Naive thymus-derived CD8-positive, alpha-beta T cell (primary cell): ENCODE measurements around the gene PLA2G15. TPM values are rescaled to one million over a fixed set of nuclear protein-coding genes. Genes with fewer than 3 reads are reported as not detected.
A peak's percentile ranks its signal among the peaks of the same experiment; 100 is the strongest.
"Not testable (repeated sequence)": the region's sequence is repeated elsewhere in the genome, so short reads cannot be mapped to it uniquely, and the experiment has no call there.

Experiments
- ATAC-seq, 2 donors: fragments of 150-1000 bp; cut with Tn5 transposase in 1 of 2; sonication (Bioruptor Pico), chemical (Tn5 transposase) in 1 of 2; 1 replicate in 1 of 2; 2 replicates in 1 of 2; pipeline ENCODE4 v1.10.0; 2021; ENCODE audit warnings: mild to moderate bottlenecking in 2 of 2, moderate library complexity in 2 of 2
- POLR2A ChIA-PET: fragments of 350-600 bp; sonication (Branson Sonifier 250); formaldehyde crosslinking; loops from one replicate; lab custom pipeline; 2021; ENCODE audit warnings: antibody characterized with exemption; lab: Charles Lee
- DNase-seq, 10 donors: peaks; one replicate each; pipeline versions ENCODE4 v3.0.0 to v3.0.0-alpha.2; 2020 to 2022
- H3K27ac Mint-ChIP-seq, 10 donors: one replicate each; pipeline ENCODE4 v1.8.0; 2020 to 2022; ENCODE audit warnings: mild to moderate bottlenecking in 10 of 10, mixed read lengths in 10 of 10, moderate library complexity in 4 of 10, inconsistent platforms in 1 of 10
- H3K27me3 Mint-ChIP-seq, 5 donors: one replicate each; pipeline ENCODE4 v1.8.0; 2021 to 2022; ENCODE audit warnings: mixed read lengths in 5 of 5
- H3K36me3 Mint-ChIP-seq, 3 donors: one replicate each; pipeline ENCODE4 v1.8.0; 2020 to 2022; ENCODE audit warnings: mixed read lengths in 3 of 3, mild to moderate bottlenecking in 2 of 3, inconsistent platforms in 1 of 3
- H3K4me1 Mint-ChIP-seq, 4 donors: one replicate each; pipeline ENCODE4 v1.8.0; 2021 to 2022; ENCODE audit warnings: mixed read lengths in 4 of 4
- H3K4me3 Mint-ChIP-seq, 10 donors: one replicate each; pipeline ENCODE4 v1.8.0; 2020 to 2022; ENCODE audit warnings: mild to moderate bottlenecking in 10 of 10, mixed read lengths in 10 of 10, moderate library complexity in 6 of 10, inconsistent platforms in 1 of 10
- H3K9me3 Mint-ChIP-seq, 9 donors: one replicate each; pipeline ENCODE4 v1.8.0; 2020 to 2022; ENCODE audit warnings: mixed read lengths in 9 of 9, mild to moderate bottlenecking in 3 of 9, inconsistent platforms in 1 of 9, moderate library complexity in 1 of 9
- polyA plus RNA-seq, 3 donors: library from polyadenylated mRNA; unstranded; fragments of 300-500 nt; fragmentation: Illumina TruSeq; gene quantifications; one replicate each; pipeline ENCODE4 v1.2.3, GENCODE V29; 2021
- total RNA-seq, 8 experiments: library from RNA in 2 of 8; stranded (reverse) in 2 of 8; gene quantifications; one replicate each; pipeline ENCODE4 v1.2.3 and lab custom pipeline; 2021 to 2026

Gene PLA2G15
- total and polyA plus RNA-seq, 5 experiments from 2014 or later, result 2.4 to 9.6 (median 6.3) TPM

DNA sequence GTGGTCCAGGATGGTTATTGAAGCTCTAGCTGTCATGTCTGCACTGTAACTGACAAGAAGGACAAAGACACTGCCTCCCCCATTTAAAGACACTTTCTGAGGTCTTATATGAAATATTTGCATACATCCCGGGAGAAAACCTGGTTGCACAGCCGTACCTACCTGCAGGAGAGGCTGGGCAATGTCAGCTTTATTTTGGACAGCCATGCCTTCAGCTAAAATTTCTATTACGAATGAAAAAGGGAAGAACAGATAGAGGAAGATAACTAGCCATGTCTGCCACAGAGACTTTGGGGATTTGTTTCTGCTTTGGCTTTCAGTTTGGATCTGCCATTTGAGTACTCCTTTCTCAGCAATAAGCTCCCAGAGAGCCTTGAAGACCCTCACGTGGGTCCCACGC is 38.2 kb downstream of the PLA2G15 start:
- DNase-seq (peak in 1 of 10 donors; percentile 34), ATAC-seq (no peak)
- Mint-ChIP-seq H3K36me3 (peaks cover 0 to 51% (median 15%) of the 10 kb centered on the region in 3 donors), H3K27me3 (no peaks in the 10 kb centered on the region), H3K4me3 (peak overlapping the region; percentile 74 to 90 (median 84)), H3K27ac (peak overlapping the region; percentile 86 to 98 (median 91)), H3K4me1 (peaks cover 53 to 89% (median 85%) of the 10 kb centered on the region in 4 donors), H3K9me3 (no peaks in the 10 kb centered on the region)
- POLR2A ChIA-PET, result interaction anchor here (0.5 to 40.3 kb wide), 3 partner anchors 8 to 946 kb away, joined by 5 to 1294 read pairs (median 1294); partner anchors contain the start of genes PRMT7, SLC7A6 and SLC7A6OS

- H3K9me3 Mint-ChIP-seq, result no peaks in the 10 kb centered on the region
- H3K27me3 Mint-ChIP-seq, result no peaks in the 10 kb centered on the region
- H3K4me1 Mint-ChIP-seq, result peaks cover 53 to 94% (median 87%) of the 10 kb centered on the region in 4 donors
- POLR2A ChIA-PET, result interaction anchor here (0.5 to 40.3 kb wide), 4 partner anchors 8 to 946 kb away, joined by 5 to 1294 read pairs (median 650); partner anchors contain the start of genes PRMT7, SLC7A6 and SLC7A6OS
- DNase-seq (peak in 1 of 10 donors; percentile 55), ATAC-seq (peak in 1 of 2 donors; percentile 10)
- peak overlapping the region; percentile 74 to 90 (median 84) for H3K4me3 Mint-ChIP-seq
- H3K36me3 Mint-ChIP-seq, result peaks cover 0 to 55% (median 15%) of the 10 kb centered on the region in 3 donors
- peak overlapping the region; percentile 86 to 98 (median 91) for H3K27ac Mint-ChIP-seq
Measured at GRCh38 chr16:68283801-68284598, 38.8 kb downstream of the PLA2G15 start.

- POLR2A ChIA-PET, result interaction anchor here (0.7 to 40.3 kb wide), 7 partner anchors 9 to 442 kb away, joined by 3 to 1294 read pairs (median 5); partner anchors contain the start of genes NFATC3, PLA2G15, PRMT7 and SLC7A6
- Mint-ChIP-seq H3K36me3 (peaks cover 0 to 55% (median 14%) of the 10 kb centered on the region in 3 donors), H3K9me3 (no peaks in the 10 kb centered on the region), H3K4me3 (peak overlapping the region; percentile 74 to 90 (median 84)), H3K4me1 (peaks cover 58 to 96% (median 90%) of the 10 kb centered on the region in 4 donors), H3K27me3 (no peaks in the 10 kb centered on the region), H3K27ac (peak overlapping the region; percentile 86 to 98 (median 91))
- DNase-seq (peak in 2 of 10 donors; percentile 31 to 61), ATAC-seq (peak in 1 of 2 donors; percentile 6)
Measured at GRCh38 chr16:68284847-68285246, 39.7 kb downstream of the PLA2G15 start.

GRCh38 chr16:68285683-68286082 is 40.5 kb downstream of the PLA2G15 start:
- H3K36me3 Mint-ChIP-seq, result peaks cover 0 to 58% (median 18%) of the 10 kb centered on the region in 3 donors
- ATAC-seq (no peak), DNase-seq (no peak)
- POLR2A ChIA-PET, result interaction anchor here (0.7 to 40.3 kb wide), 8 partner anchors 10 to 442 kb away, joined by 3 to 1294 read pairs (median 8); partner anchors contain the start of genes NFATC3, PRMT7, PSMB10 and SLC7A6
- H3K9me3 Mint-ChIP-seq, result no peaks in the 10 kb centered on the region
- no peaks in the 10 kb centered on the region for H3K27me3 Mint-ChIP-seq
- peaks cover 60 to 99% (median 93%) of the 10 kb centered on the region in 4 donors for H3K4me1 Mint-ChIP-seq
- H3K4me3 Mint-ChIP-seq, result peak overlapping the region; percentile 74 to 90 (median 84)
- peak overlapping the region; percentile 83 to 98 (median 91) for H3K27ac Mint-ChIP-seq

DNA sequence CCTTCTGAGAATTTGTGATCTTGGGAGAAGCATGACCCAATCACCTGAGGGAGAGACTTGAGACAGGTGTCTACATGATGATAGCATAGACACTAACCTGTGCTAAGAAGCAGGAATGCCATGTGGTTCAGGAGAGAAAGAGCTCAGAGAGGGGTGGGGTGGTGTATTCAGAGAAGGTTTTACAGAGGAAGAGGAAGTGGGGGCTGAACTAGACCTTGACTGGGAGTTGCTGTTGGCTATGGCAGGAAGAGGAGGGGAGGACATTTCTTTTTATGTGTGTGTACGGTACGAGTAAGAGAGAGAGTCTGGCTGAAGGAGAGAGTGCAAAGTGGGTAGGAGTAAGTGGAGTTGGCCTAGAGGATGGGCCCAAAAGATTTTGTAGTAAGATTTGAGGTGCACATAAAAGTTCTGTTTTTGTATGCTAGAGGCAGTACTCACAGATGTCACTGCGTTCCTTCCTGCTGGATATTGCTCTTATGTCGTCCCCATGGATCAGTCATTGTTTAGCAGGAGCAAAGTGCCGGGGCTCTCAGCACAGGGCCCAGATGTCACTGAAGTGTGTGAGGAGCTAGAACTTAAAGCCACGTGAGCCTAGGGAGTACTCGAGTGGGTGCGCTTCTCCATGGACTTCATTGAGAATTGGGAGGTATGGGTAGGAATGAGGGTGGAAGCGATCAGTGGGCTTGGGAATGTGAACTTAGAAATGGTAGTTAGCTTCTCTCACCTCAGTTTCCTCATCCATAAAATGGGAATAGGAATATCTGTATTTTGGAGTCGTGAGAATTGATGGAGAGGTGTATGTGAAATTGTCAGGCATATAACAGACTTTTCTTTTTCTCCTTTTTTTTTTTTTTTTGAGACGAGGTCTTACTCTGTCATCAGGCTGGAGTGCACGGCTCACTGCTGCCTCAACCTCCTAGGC is 41.2 kb downstream of the PLA2G15 start:
- no peaks in the 10 kb centered on the region for H3K27me3 Mint-ChIP-seq
- H3K4me1 Mint-ChIP-seq, result peaks cover 58 to 99% (median 93%) of the 10 kb centered on the region in 4 donors
- ATAC-seq (peak; percentile 43 to 65), DNase-seq (peak in 6 of 10 donors; percentile 30 to 73 (median 64))
- peaks cover 0 to 58% (median 23%) of the 10 kb centered on the region in 3 donors for H3K36me3 Mint-ChIP-seq
- POLR2A ChIA-PET, result interaction anchor here (0.6 to 40.3 kb wide), 14 partner anchors 9 to 1414 kb away, joined by 3 to 1294 read pairs (median 5); partner anchors contain the start of genes NFATC3, PLA2G15, PRMT7 and PSMB10
- peak overlapping the region; percentile 83 to 98 (median 91) for H3K27ac Mint-ChIP-seq
- H3K9me3 Mint-ChIP-seq, result no peaks in the 10 kb centered on the region
- H3K4me3 Mint-ChIP-seq, result peak overlapping the region; percentile 74 to 90 (median 84)

GRCh38 chr16:68287276-68288251 is 42.4 kb downstream of the PLA2G15 start:
- DNase-seq (peak in 6 of 10 donors; percentile 27 to 79 (median 61)), ATAC-seq (peak; percentile 43 to 65)
- H3K36me3 Mint-ChIP-seq, result peaks cover 0 to 57% (median 20%) of the 10 kb centered on the region in 3 donors
- no peaks in the 10 kb centered on the region for H3K9me3 Mint-ChIP-seq
- H3K4me1 Mint-ChIP-seq, result peaks cover 60 to 98% (median 93%) of the 10 kb centered on the region in 4 donors
- peak overlapping the region; percentile 83 to 98 (median 94) for H3K27ac Mint-ChIP-seq
- H3K4me3 Mint-ChIP-seq, result peak overlapping the region; percentile 64 to 90 (median 84)
- H3K27me3 Mint-ChIP-seq, result no peaks in the 10 kb centered on the region
- POLR2A ChIA-PET, result interaction anchor here (0.6 to 40.3 kb wide), 9 partner anchors 8 to 1416 kb away, joined by 3 to 1294 read pairs (median 3); partner anchors contain the start of genes NFATC3, PLA2G15, PRMT7 and SLC7A6

- DNase-seq (no peak), ATAC-seq (no peak)
- Mint-ChIP-seq H3K9me3 (no peaks in the 10 kb centered on the region), H3K36me3 (peaks cover 0 to 59% (median 20%) of the 10 kb centered on the region in 3 donors), H3K27me3 (no peaks in the 10 kb centered on the region), H3K4me1 (peaks cover 54 to 95% (median 91%) of the 10 kb centered on the region in 4 donors), H3K4me3 (peak overlapping the region; percentile 64 to 90 (median 84)), H3K27ac (peak overlapping the region; percentile 83 to 98 (median 94))
- POLR2A ChIA-PET, result interaction anchor here (0.6 to 40.3 kb wide), 6 partner anchors 7 to 203 kb away, joined by 3 to 1294 read pairs (median 4); partner anchors contain the start of genes NFATC3, PRMT7, SLC7A6 and SLC7A6OS
Measured at GRCh38 chr16:68288252-68288650, 43.1 kb downstream of the PLA2G15 start.

- H3K27me3 Mint-ChIP-seq, H3K9me3 Mint-ChIP-seq, DNase-seq, ATAC-seq: not testable (repeated sequence)
- Mint-ChIP-seq H3K4me3 (peak overlapping the region in 7 of 10 donors; percentile 8 to 86 (median 65)), H3K27ac (peak overlapping the region; percentile 83 to 98 (median 95)), H3K4me1 (peaks cover 53 to 94% (median 91%) of the 10 kb centered on the region in 4 donors), H3K36me3 (peaks cover 5 to 65% (median 24%) of the 10 kb centered on the region in 3 donors)
- POLR2A ChIA-PET, result interaction anchor here (0.7 to 40.3 kb wide), 4 partner anchors 7 to 204 kb away, joined by 3 to 1294 read pairs (median 649); partner anchors contain the start of genes NFATC3, PRMT7, SLC7A6 and SLC7A6OS
Measured at GRCh38 chr16:68288796-68289195, 43.6 kb downstream of the PLA2G15 start.

GRCh38 chr16:68289202-68289601 is 44.0 kb downstream of the PLA2G15 start:
- POLR2A ChIA-PET, result interaction anchor here (0.8 to 40.3 kb wide), 3 partner anchors 6 to 204 kb away, joined by 3 to 1294 read pairs (median 1294); partner anchors contain the start of genes NFATC3, PRMT7, SLC7A6 and SLC7A6OS
- no peak for ATAC-seq
- peak overlapping the region; percentile 83 to 98 (median 94) for H3K27ac Mint-ChIP-seq
- no peaks in the 10 kb centered on the region for H3K9me3 Mint-ChIP-seq
- H3K4me3 Mint-ChIP-seq, result peak overlapping the region; percentile 36 to 86 (median 64)
- H3K27me3 Mint-ChIP-seq, result no peaks in the 10 kb centered on the region
- no peak for DNase-seq
- H3K4me1 Mint-ChIP-seq, result peaks cover 54 to 92% (median 92%) of the 10 kb centered on the region in 4 donors
- H3K36me3 Mint-ChIP-seq, result peaks cover 5 to 69% (median 24%) of the 10 kb centered on the region in 3 donors
